A673 (cell line): ENCODE data around the gene CPED1.

Experiments used
- EZH2 ChIP-seq: fragments of 200-600 bp; sonication (generic); IDR thresholded peaks from 2 replicates; pipeline ENCODE4 v1.6.1; 2017; ENCODE audit warnings: borderline replicate concordance, low read depth, mild to moderate bottlenecking, mixed read lengths, antibody characterized with exemption, low read length; ENCODE audit not compliant: poor library complexity, severe bottlenecking
- TF ChIP-seq, protein P1 (sequence below): fragments of 300-800, 200-600 bp; sonication (generic); conservative IDR thresholded peaks from 2 replicates; pipeline ENCODE4 v1.5.1; 2017; ENCODE audit warnings: low read depth, mild to moderate bottlenecking, antibody characterized with exemption, low read length, moderate library complexity, mixed read lengths

DNA sequence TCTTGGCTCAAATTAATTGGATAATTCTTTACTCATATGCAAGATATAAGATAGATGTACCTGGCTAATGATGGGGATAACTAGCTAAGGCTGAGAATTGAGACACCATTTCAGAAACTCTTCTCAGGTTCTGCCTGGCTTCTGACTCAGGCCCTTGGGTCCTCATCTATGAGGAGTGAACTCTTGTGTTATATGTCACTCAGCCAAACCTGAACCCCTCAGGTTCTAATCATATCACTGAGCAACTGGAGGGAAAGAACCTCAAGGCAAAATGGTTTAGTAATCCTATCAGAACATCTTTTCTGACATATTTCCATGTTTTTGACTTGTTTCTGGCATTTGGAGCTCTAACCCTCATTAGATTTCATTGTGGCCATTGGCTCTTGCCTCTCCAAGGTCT lies 100.4 kb downstream of the CPED1 start:
- TF ChIP-seq, protein P1, sequence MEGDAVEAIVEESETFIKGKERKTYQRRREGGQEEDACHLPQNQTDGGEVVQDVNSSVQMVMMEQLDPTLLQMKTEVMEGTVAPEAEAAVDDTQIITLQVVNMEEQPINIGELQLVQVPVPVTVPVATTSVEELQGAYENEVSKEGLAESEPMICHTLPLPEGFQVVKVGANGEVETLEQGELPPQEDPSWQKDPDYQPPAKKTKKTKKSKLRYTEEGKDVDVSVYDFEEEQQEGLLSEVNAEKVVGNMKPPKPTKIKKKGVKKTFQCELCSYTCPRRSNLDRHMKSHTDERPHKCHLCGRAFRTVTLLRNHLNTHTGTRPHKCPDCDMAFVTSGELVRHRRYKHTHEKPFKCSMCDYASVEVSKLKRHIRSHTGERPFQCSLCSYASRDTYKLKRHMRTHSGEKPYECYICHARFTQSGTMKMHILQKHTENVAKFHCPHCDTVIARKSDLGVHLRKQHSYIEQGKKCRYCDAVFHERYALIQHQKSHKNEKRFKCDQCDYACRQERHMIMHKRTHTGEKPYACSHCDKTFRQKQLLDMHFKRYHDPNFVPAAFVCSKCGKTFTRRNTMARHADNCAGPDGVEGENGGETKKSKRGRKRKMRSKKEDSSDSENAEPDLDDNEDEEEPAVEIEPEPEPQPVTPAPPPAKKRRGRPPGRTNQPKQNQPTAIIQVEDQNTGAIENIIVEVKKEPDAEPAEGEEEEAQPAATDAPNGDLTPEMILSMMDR = no peak
- no peak for TF ChIP-seq EZH2
